Thoracic aorta (tissue), 2 donors: ENCODE measurements around the gene ATRNL1. TPM values are rescaled to one million over a fixed set of nuclear protein-coding genes. Genes with fewer than 3 reads are reported as not detected.

Experiments used
- ATAC-seq: fragments of 150-250 bp; one replicate; pipeline ENCODE4 v1.8.0; 2017; ENCODE audit warnings: low read depth; ENCODE audit not compliant: insufficient number of reproducible peaks, low FRiP score
- DNase-seq: peaks from one replicate; pipeline ENCODE4 v3.0.0-alpha.2; 2020; ENCODE audit warnings: low spot score
- H3K27ac ChIP-seq, 2 donors: fragments of 200-600 bp; sonication (generic); 1 replicate in 1 of 2; 2 replicates in 1 of 2; pipeline ENCODE4 v1.5.1; 2016; ENCODE audit warnings: mild to moderate bottlenecking in 2 of 2, moderate library complexity in 2 of 2
- H3K27me3 ChIP-seq: fragments of 200-600 bp; sonication (generic); replicated peaks from 2 replicates; pipeline ENCODE4 v1.6.0; 2016; ENCODE audit warnings: mild to moderate bottlenecking; ENCODE audit not compliant: insufficient read depth
- H3K36me3 ChIP-seq: fragments of 200-600 bp; sonication (generic); one replicate; pipeline ENCODE4 v1.5.1; 2016
- H3K4me1 ChIP-seq, 2 donors: fragments of 200-600 bp; sonication (generic); 1 replicate in 1 of 2; 2 replicates in 1 of 2; pipeline versions ENCODE4 v1.5.1 to v1.6.0; 2016; ENCODE audit warnings: low read depth in 2 of 2, mild to moderate bottlenecking in 1 of 2; ENCODE audit not compliant: control insufficient read depth in 1 of 2
- H3K4me3 ChIP-seq: fragments of 200-600 bp; sonication (generic); 2 replicates; pipeline ENCODE4 v1.5.1; 2016; ENCODE audit warnings: mild to moderate bottlenecking
- H3K9me3 ChIP-seq: fragments of 200-600 bp; sonication (generic); 2 replicates; pipeline ENCODE4 v1.5.1; 2016
- CTCF ChIP-seq: fragments of 200-600 bp; sonication (generic); IDR thresholded peaks from one replicate; pipeline ENCODE4 v1.5.1; 2019; ENCODE audit warnings: antibody characterized with exemption
- total RNA-seq, 2 donors: library from RNA; depleted of rRNA; stranded (reverse); fragments of >200 nt; gene quantifications; one replicate each; pipeline versions ENCODE4 v1.1.0 to v1.2.3, GENCODE V29; 2016

Gene ATRNL1
- total RNA-seq, 2 donors from 2014 or later: 24.6 to 57.4 TPM

GRCh38 chr10:115711306-115711705 lies 618.1 kb downstream of the ATRNL1 start:
- no peak overlapping the region for H3K27ac ChIP-seq
- no peaks in the 10 kb centered on the region for H3K9me3 ChIP-seq
- H3K36me3 ChIP-seq: no peaks in the 10 kb centered on the region
- no peaks in the 10 kb centered on the region for H3K27me3 ChIP-seq
- ATAC-seq (no peak), DNase-seq (no peak)
- peaks cover 0 to under 1% of the 10 kb centered on the region in 2 donors for H3K4me1 ChIP-seq
- no peak for TF ChIP-seq CTCF
- H3K4me3 ChIP-seq: no peak overlapping the region

- no peak overlapping the region for H3K27ac ChIP-seq
- no peak for ATAC-seq
- H3K27me3 ChIP-seq: no peaks in the 10 kb centered on the region
- H3K36me3 ChIP-seq: no peaks in the 10 kb centered on the region
- H3K9me3 ChIP-seq: no peaks in the 10 kb centered on the region
- DNase-seq: no peak
- no peak overlapping the region for H3K4me3 ChIP-seq
- H3K4me1 ChIP-seq: no peaks in the 10 kb centered on the region
- TF ChIP-seq CTCF: no peak
Observed at GRCh38 chr10:115720121-115720520, 627.0 kb downstream of the ATRNL1 start.

GRCh38 chr10:115727129-115727528 lies 634.0 kb downstream of the ATRNL1 start:
- H3K27ac ChIP-seq: no peak overlapping the region
- no peaks in the 10 kb centered on the region for H3K4me1 ChIP-seq
- H3K4me3 ChIP-seq: no peak overlapping the region
- H3K27me3 ChIP-seq: no peaks in the 10 kb centered on the region
- H3K9me3 ChIP-seq: no peaks in the 10 kb centered on the region
- TF ChIP-seq CTCF: no peak
- DNase-seq (no peak), ATAC-seq (no peak)
- no peaks in the 10 kb centered on the region for H3K36me3 ChIP-seq

- Histone ChIP-seq H3K36me3 (no peaks in the 10 kb centered on the region), H3K27ac (no peak overlapping the region), H3K4me3 (no peak overlapping the region), H3K9me3 (no peaks in the 10 kb centered on the region), H3K27me3 (no peaks in the 10 kb centered on the region), H3K4me1 (no peaks in the 10 kb centered on the region)
- DNase-seq (no peak), ATAC-seq (no peak)
- TF ChIP-seq CTCF: no peak
Observed at GRCh38 chr10:115744089-115744488, 650.9 kb downstream of the ATRNL1 start.

GRCh38 chr10:115745943-115746342 lies 652.8 kb downstream of the ATRNL1 start:
- no peak for TF ChIP-seq CTCF
- Histone ChIP-seq H3K27me3 (no peaks in the 10 kb centered on the region), H3K4me3 (no peak overlapping the region), H3K9me3 (no peaks in the 10 kb centered on the region), H3K36me3 (no peaks in the 10 kb centered on the region), H3K4me1 (no peaks in the 10 kb centered on the region), H3K27ac (no peak overlapping the region)
- DNase-seq: no peak
- no peak for ATAC-seq
